ENCODE results near the gene NPPB.

Gene NPPB

DNA sequence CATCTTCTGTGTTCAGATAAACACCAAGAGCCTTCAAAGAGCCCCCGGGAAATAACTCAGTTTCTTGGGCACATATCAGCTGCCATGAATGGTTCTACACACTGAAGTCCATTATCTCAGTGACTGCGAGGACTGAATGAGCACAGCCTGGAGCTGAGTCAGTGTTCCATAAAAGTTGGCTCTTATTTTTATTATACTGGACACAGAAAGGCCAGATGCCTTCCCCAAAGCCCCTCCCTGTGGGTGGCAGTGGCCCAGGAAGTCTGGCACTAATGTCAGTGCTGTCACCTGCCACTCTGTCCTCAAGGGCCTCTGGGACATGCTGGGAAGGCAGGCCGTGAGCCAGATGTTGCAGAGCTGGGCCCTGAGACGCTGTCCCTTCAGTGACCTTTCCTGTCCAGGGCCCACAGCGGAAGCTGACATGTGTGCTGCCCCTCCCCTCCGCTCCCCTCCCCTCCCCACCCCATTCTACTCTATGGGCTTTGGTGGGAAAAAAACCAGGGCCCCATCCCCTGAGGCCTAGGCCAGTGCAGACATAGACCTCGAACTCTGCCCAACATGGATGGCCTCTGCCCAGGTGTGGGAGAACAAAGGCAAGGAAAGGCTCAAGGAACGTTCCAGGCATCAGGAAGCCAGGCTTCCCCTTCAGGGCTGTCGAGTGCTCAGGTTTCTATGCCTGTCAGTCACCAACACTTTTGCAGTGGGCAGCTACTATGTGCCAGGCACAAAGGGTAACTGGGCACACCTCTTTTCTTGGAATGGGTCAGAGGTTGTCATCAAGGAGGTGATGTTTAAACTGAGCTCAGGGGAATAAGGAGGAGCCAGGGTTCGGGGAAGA lies 22.4 kb upstream of the NPPB start:
- no peak for DNase-seq

GRCh38 chr1:11880181-11880575 lies 21.4 kb upstream of the NPPB start:
- no peak for DNase-seq

DNA sequence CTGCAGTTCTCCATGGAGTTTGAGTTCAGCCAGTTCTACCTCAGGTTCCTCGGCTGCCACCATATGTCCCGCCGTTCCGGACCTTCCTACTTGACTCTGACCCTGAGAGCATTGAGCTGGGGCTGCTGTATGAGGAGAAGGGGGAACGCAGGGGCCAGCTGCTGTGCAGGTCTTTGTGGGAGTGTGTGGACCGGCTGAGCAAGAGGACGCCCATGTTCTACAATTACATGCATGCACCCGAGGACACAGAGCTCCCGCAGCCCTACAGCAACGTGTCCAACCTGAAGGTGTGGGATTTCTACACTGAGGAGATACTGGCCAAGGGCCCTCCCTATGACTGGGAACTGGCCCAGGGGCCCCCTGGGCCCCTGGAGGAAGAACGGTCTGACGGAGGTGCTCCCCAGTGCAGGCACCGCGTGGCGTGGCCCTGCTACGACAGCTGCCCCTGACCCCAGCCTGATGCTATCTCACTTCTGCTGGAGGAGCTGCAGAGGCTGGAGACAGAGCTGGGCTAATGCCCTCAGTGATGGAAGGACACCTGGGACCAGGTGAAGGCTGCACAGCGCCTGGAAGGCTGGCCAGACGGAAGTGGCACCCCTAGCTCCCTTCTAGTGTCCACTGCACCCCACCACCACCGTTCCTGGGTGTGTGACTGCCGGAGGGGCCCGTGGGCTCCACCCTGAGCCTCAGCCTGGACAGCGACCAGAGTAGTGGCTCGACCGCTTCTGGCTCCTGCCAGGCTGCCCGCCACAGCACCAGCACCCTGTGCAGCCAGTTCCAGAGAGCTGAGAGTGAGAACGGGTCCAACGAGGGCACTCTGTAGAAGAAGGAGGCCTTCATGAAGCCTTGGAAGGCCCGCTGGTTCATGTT lies 20.8 kb upstream of the NPPB start:
- no peak for DNase-seq

GRCh38 chr1:11878891-11879190 lies 20.1 kb upstream of the NPPB start:
- DNase-seq = no peak

GRCh38 chr1:11878081-11878890 lies 19.5 kb upstream of the NPPB start:
- DNase-seq = no peak

DNA sequence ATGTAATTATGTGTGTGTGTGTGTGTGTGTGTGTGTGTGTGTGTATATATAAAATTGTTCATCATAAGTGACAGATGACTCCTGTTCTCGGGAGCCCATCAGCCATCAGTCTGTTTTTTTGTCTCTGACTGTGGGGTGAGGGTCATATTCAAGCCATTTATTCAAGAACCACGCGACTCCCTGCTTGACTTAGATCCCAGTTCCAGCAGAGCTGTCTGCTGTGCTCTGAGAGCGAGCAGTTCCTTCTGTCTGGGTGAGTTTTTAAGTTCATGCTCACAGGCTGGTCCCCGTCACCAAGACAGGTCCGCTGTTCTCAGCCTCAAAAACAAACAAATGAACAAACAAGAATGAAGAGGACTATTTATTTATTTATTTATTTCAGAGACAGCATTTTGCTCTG lies 18.3 kb upstream of the NPPB start:
- no peak for DNase-seq

DNA sequence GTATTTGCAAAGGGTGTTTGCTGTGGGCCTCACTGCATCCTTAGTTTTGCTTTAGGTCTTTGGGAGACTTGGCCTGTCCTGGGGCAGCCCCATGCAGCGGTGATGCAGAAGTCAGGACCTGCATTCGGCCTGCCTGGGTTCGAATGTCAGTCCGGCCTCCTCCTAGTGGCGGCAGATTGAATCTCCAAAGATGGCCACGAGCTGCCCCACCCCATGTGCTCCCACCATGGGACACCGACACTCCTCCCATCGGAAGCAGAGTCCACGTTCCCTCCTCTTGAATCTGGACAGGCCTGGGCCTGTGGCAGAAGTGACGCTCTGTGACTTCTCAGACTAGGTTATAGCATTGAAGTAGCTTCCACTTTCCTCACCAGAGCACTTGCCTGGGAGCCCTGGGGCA lies 16.3 kb upstream of the NPPB start:
- no peak for DNase-seq

DNA sequence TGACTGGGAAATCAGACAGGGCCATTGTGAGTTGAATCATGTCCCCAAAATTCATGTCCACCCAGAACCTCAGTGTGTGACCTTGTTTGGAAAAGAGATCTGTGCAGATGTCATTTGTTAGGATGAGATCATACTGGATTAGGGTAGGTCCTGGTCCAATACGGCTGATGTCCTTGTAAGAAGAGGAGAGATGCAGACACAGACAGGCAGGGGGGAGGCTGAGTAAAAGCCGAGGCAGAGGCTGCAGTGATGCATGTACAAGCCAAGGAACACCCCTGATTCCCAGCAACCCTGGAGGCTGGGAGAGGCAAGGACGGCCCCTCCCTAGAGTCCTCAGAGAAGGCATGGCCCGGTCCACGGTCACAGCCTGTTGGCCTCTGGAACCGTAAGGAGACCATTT lies 15.9 kb upstream of the NPPB start:
- no peak for DNase-seq

DNA sequence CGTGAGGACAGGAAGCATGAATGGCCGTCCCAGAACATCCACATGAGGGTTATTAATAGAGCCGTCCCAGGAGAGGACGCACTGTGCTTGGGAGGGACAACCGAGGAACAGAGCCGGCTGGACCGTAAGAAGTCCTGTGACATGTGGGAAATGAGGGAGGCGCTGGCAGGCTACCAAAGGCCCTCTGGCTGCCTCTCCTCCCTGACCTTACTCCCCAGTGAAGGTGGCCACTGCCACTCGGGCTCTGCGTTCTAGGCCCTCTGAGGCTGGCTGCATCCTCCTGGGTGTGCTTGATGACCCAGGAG lies 15.5 kb upstream of the NPPB start:
- DNase-seq = no peak

GRCh38 chr1:11873395-11874257 lies 14.9 kb upstream of the NPPB start:
- no peak for DNase-seq

- DNase-seq = no peak
Measured at GRCh38 chr1:11872545-11872944, 13.8 kb upstream of the NPPB start.

GRCh38 chr1:11869650-11870207 lies 11.0 kb upstream of the NPPB start:
- DNase-seq = no peak

- no peak for DNase-seq
Measured at GRCh38 chr1:11869104-11869503, 10.4 kb upstream of the NPPB start.

DNA sequence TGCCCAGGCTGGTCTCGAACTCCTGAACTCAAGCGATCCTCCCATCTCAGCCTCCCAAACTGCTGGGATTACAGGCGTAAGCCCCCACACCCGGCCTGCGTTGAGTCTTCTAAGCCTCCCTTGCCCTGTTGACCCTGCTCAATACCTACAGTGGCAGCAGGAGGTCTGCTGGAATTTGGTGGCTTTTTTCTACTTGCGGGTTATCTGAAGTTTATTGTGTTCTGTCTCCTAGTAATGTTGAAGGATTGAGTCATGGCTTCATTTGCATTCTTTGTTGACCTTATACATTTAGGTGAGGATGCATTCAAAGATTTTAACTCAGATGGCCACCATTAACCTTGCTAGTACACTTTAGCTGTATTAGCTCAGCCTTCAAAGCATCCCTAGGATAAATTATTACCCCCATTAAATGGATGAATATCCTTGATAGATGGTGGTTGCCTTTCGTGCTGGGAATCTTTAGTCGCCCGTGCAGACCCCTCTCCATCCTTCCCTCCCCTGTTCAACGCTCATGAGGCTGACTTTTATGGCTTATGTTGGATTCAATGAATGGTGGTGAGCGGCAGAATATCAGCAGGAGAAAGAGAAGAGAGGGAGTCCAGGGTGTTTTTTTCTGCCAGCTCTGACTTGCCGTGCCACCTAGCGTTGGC lies 9.7 kb upstream of the NPPB start:
- DNase-seq = no peak

GRCh38 chr1:11862890-11863289 lies 4.1 kb upstream of the NPPB start:
- DNase-seq = no peak

DNA sequence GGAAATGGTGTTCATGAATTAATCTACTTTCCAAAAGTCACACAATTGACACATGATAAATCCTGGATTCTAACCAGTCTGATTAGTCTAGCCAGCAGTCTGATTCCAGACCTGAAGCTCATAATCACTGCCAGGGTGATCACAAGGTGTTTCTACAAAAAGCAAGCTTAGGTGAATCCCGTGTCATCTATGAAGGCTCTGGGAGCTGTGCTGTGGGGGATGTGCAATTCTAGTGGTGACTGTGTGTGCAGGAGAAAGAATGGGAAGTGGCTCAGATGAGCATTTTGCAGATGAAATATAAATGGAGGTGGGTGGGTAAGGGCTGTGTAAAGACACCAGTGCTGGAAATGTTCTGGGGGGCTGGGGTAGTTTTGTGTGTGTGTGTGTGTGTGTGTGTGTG lies 1.8 kb upstream of the NPPB start:
- DNase-seq = no peak

- no peak for DNase-seq
Measured at GRCh38 chr1:11860083-11860482, 1.3 kb upstream of the NPPB start.

GRCh38 chr1:11858968-11859871 lies 475 bp upstream of the NPPB start:
- DNase-seq = peak; percentile 62

DNA sequence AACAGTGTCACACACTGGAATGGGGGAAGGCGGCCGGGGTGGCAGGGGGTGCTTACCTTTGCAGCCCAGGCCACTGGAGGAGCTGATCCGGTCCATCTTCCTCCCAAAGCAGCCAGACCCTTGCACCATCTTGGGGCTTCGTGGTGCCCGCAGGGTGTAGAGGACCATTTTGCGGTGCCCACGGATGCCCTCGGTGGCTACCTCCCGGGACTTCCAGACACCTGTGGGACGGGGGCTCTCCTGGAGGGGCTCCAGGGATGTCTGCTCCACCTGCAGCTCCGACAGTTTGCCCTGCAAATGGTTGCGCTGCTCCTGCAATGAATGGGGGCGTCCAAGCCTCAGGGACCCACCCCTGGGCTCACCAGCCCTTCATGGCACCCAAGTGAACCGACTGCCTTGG lies 587 bp downstream of the NPPB start:
- no peak for DNase-seq

DNA sequence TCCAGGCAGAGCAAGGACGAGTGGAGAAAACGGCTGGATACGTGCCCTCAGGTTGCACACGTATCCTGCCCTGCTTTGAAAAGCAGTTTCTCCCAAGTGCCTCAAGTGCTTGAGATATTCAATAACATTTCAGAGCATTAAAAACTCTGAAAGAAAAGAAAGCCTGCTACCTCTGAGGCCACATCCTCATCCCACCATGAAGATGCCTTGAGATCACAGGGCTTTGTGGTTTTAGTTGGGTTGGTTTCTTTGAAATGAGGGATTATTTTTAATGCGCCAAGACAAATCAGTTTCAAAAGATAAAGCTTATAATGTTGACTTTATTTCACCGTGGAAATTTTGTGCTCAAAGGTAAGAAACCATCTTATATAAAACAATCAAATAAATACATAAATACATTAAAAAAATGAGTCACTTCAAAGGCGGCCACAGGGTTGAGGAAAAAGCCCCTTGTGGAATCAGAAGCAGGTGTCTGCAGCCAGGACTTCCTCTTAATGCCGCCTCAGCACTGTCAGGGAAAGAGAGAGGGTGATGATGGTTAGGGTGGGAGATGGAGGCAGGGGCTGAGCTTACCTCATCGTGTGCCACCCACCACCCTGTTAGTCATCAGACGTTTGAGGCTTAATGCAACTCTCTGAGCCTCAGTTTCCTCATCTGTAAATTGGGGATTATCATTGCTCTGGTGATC lies 1.4 kb downstream of the NPPB start:
- DNase-seq = no peak

All from hematopoietic multipotent progenitor cell treated with erythropoietin and hydrocortisone succinate and interleukin-3 and kit ligand, for 8 days (in vitro differentiated cells).